Neural crest cell (in vitro differentiated cells): ENCODE data around the gene MAP4K4. TPM values are rescaled to one million over a fixed set of nuclear protein-coding genes. Genes with fewer than 3 reads are reported as not detected.

Source experiments
- DNase-seq: peaks from one replicate; pipeline ENCODE4 v3.0.0; 2021; ENCODE audit warnings: low read depth, mixed read lengths, low spot score
- H3K27ac Mint-ChIP-seq: one replicate; pipeline ENCODE4 v1.8.0; 2021; ENCODE audit warnings: mild to moderate bottlenecking, mixed read lengths; ENCODE audit not compliant: unreplicated experiment
- H3K27me3 Mint-ChIP-seq: 2 replicates; pipeline ENCODE4 v1.8.0; 2021; ENCODE audit warnings: low read depth, mild to moderate bottlenecking, mixed read lengths
- H3K36me3 Mint-ChIP-seq: 2 replicates; pipeline ENCODE4 v1.8.0; 2021; ENCODE audit warnings: low read depth, mild to moderate bottlenecking, mixed read lengths
- H3K4me1 Mint-ChIP-seq: 2 replicates; pipeline ENCODE4 v1.8.0; 2021; ENCODE audit warnings: mixed read lengths
- H3K4me3 Mint-ChIP-seq: one replicate; pipeline ENCODE4 v1.8.0; 2021; ENCODE audit warnings: mild to moderate bottlenecking, mixed read lengths
- H3K9me3 Mint-ChIP-seq: 2 replicates; pipeline ENCODE4 v1.8.0; 2021; ENCODE audit warnings: mixed read lengths
- CTCF ChIP-seq: fragments of 200-600 bp; sonication (generic); conservative IDR thresholded peaks from 2 replicates; pipeline ENCODE4 v1.5.0; 2021; ENCODE audit warnings: antibody characterized with exemption, mild to moderate bottlenecking
- total RNA-seq: library from RNA; stranded (reverse); gene quantifications from 2 replicates; pipeline ENCODE4 v1.2.1, GENCODE V29; 2021

The MAP4K4 gene
- total RNA-seq, 1 donor from 2014 or later, result 209 TPM

GRCh38 chr2:101850991-101851390, 153.5 kb downstream of the MAP4K4 start:
- H3K36me3 Mint-ChIP-seq, result peaks cover 13% of the 10 kb centered on the region
- H3K4me1 Mint-ChIP-seq, result no peaks in the 10 kb centered on the region
- H3K27me3 Mint-ChIP-seq, result no peaks in the 10 kb centered on the region
- no peak for TF ChIP-seq CTCF
- DNase-seq, result no peak
- H3K9me3 Mint-ChIP-seq, result no peaks in the 10 kb centered on the region
- no peak overlapping the region for H3K27ac Mint-ChIP-seq
- no peak overlapping the region for H3K4me3 Mint-ChIP-seq

GRCh38 chr2:101852824-101853223, 155.3 kb downstream of the MAP4K4 start:
- TF ChIP-seq CTCF, result no peak
- H3K4me1 Mint-ChIP-seq, result no peaks in the 10 kb centered on the region
- no peak overlapping the region for H3K27ac Mint-ChIP-seq
- no peak overlapping the region for H3K4me3 Mint-ChIP-seq
- DNase-seq, result no peak
- no peaks in the 10 kb centered on the region for H3K9me3 Mint-ChIP-seq
- H3K36me3 Mint-ChIP-seq, result peaks cover 11% of the 10 kb centered on the region
- H3K27me3 Mint-ChIP-seq, result no peaks in the 10 kb centered on the region

GRCh38 chr2:101854877-101855276, 157.4 kb downstream of the MAP4K4 start:
- no peak overlapping the region for H3K27ac Mint-ChIP-seq
- TF ChIP-seq CTCF, result no peak
- no peaks in the 10 kb centered on the region for H3K4me1 Mint-ChIP-seq
- no peaks in the 10 kb centered on the region for H3K27me3 Mint-ChIP-seq
- DNase-seq, result no peak
- peaks cover 6% of the 10 kb centered on the region for H3K36me3 Mint-ChIP-seq
- no peaks in the 10 kb centered on the region for H3K9me3 Mint-ChIP-seq
- H3K4me3 Mint-ChIP-seq, result no peak overlapping the region

- Mint-ChIP-seq H3K4me1 (no peaks in the 10 kb centered on the region), H3K27me3 (no peaks in the 10 kb centered on the region), H3K36me3 (peaks cover 6% of the 10 kb centered on the region), H3K27ac (no peak overlapping the region), H3K4me3 (no peak overlapping the region), H3K9me3 (no peaks in the 10 kb centered on the region)
- no peak for DNase-seq
- TF ChIP-seq CTCF, result no peak
These were observed 158.3 kb downstream of the MAP4K4 start for GRCh38 chr2:101855776-101856175.

GRCh38 chr2:101858246-101858645, 160.7 kb downstream of the MAP4K4 start:
- Mint-ChIP-seq H3K27me3 (no peaks in the 10 kb centered on the region), H3K4me1 (no peaks in the 10 kb centered on the region), H3K9me3 (no peaks in the 10 kb centered on the region), H3K27ac (no peak overlapping the region), H3K36me3 (peaks cover 11% of the 10 kb centered on the region), H3K4me3 (no peak overlapping the region)
- no peak for DNase-seq
- no peak for TF ChIP-seq CTCF

- Mint-ChIP-seq H3K4me3 (no peak overlapping the region), H3K36me3 (peaks cover 11% of the 10 kb centered on the region), H3K27ac (no peak overlapping the region), H3K9me3 (no peaks in the 10 kb centered on the region), H3K4me1 (peaks cover 3% of the 10 kb centered on the region), H3K27me3 (no peaks in the 10 kb centered on the region)
- no peak for DNase-seq
- no peak for TF ChIP-seq CTCF
These were observed 161.4 kb downstream of the MAP4K4 start for GRCh38 chr2:101858910-101859309.
